Uterus (tissue), 2 donors: ENCODE data around the gene COL5A1.

Experiments used
- CTCF ChIP-seq, 4 experiments: fragments of 200-600 bp in 2 of 4; fragments of 450-650 bp in 2 of 4; sonication (generic) in 2 of 4; IDR thresholded peaks; one replicate each; pipeline ENCODE4 v1.5.1; 2016 to 2019; ENCODE audit warnings: antibody characterized with exemption in 4 of 4, mild to moderate bottlenecking in 2 of 4, moderate library complexity in 1 of 4
- POLR2A ChIP-seq, 2 donors: fragments of 450-650 bp; IDR thresholded peaks; one replicate each; pipeline ENCODE4 v1.6.1; 2016; ENCODE audit warnings: antibody characterized with exemption in 2 of 2, mild to moderate bottlenecking in 1 of 2, moderate library complexity in 1 of 2

- TF ChIP-seq POLR2A (IDR thresholded peaks at IDR 0.05) (no peak), CTCF (IDR thresholded peaks at IDR 0.05) (no peak)
Observed at GRCh38 chr9:134624137-134624591, 17.4 kb upstream of the COL5A1 start.
